Adipocyte (in vitro differentiated cells): Measurements from ENCODE around the gene ELAC2.

Source experiments
- DNase-seq: peaks from one replicate; pipeline ENCODE4 v3.0.0-alpha.2; 2015; ENCODE audit warnings: low read depth
- H3K27me3 ChIP-seq: replicated peaks from 2 replicates; pipeline ENCODE4 v1.7.0; 2013; ENCODE audit warnings: mild to moderate bottlenecking, low read length, moderate library complexity; ENCODE audit not compliant: control insufficient read depth, insufficient read depth
- H3K36me3 ChIP-seq: 2 replicates; pipeline ENCODE4 v1.7.0; 2013; ENCODE audit warnings: low read length, mild to moderate bottlenecking, moderate library complexity; ENCODE audit not compliant: control insufficient read depth, insufficient read depth, severe bottlenecking
- H3K4me1 ChIP-seq: 2 replicates; pipeline ENCODE4 v1.7.0; 2013; ENCODE audit warnings: mild to moderate bottlenecking, low read length, moderate library complexity; ENCODE audit not compliant: control insufficient read depth, insufficient read depth
- H3K4me3 ChIP-seq: 2 replicates; pipeline ENCODE4 v1.7.0; 2013; ENCODE audit warnings: mild to moderate bottlenecking, low read length, moderate library complexity
- H3K9ac ChIP-seq: 2 replicates; pipeline ENCODE4 v1.7.0; 2013; ENCODE audit warnings: mild to moderate bottlenecking, low read length, moderate library complexity
- H3K9me3 ChIP-seq: 2 replicates; pipeline ENCODE4 v1.7.0; 2013; ENCODE audit warnings: mild to moderate bottlenecking, low read length, moderate library complexity; ENCODE audit not compliant: control insufficient read depth

The ELAC2 gene

GRCh38 chr17:12996357-12996756, 21.5 kb downstream of the ELAC2 start:
- Histone ChIP-seq H3K4me3 (no peak overlapping the region), H3K36me3 (peaks cover 98% of the 10 kb centered on the region), H3K27me3 (no peaks in the 10 kb centered on the region), H3K9ac (no peak overlapping the region), H3K4me1 (no peaks in the 10 kb centered on the region), H3K9me3 (no peaks in the 10 kb centered on the region)
- no peak for DNase-seq

- no peaks in the 10 kb centered on the region for H3K4me1 ChIP-seq
- no peak overlapping the region for H3K4me3 ChIP-seq
- H3K9me3 ChIP-seq = no peaks in the 10 kb centered on the region
- H3K9ac ChIP-seq = no peak overlapping the region
- no peak for DNase-seq
- H3K36me3 ChIP-seq = peaks cover 100% of the 10 kb centered on the region
- no peaks in the 10 kb centered on the region for H3K27me3 ChIP-seq
Measured at GRCh38 chr17:12995896-12996295, 21.9 kb downstream of the ELAC2 start.

- Histone ChIP-seq H3K4me3 (no peak overlapping the region), H3K27me3 (no peaks in the 10 kb centered on the region), H3K9me3 (no peaks in the 10 kb centered on the region), H3K4me1 (no peaks in the 10 kb centered on the region), H3K36me3 (peaks cover 100% of the 10 kb centered on the region), H3K9ac (no peak overlapping the region)
- no peak for DNase-seq
Measured at GRCh38 chr17:12995106-12995895, 22.5 kb downstream of the ELAC2 start.

- DNase-seq = no peak
- Histone ChIP-seq H3K27me3 (no peaks in the 10 kb centered on the region), H3K9me3 (no peaks in the 10 kb centered on the region), H3K9ac (no peak overlapping the region), H3K4me3 (no peak overlapping the region), H3K4me1 (peaks cover 1% of the 10 kb centered on the region), H3K36me3 (peaks cover 96% of the 10 kb centered on the region)
Measured at GRCh38 chr17:12994341-12995074, 23.3 kb downstream of the ELAC2 start.

- Histone ChIP-seq H3K9me3 (no peaks in the 10 kb centered on the region), H3K27me3 (no peaks in the 10 kb centered on the region), H3K36me3 (peaks cover 87% of the 10 kb centered on the region), H3K4me3 (no peak overlapping the region), H3K4me1 (peaks cover 7% of the 10 kb centered on the region), H3K9ac (no peak overlapping the region)
- no peak for DNase-seq
Measured at GRCh38 chr17:12993631-12994030, 24.2 kb downstream of the ELAC2 start.

GRCh38 chr17:12992676-12993075, 25.2 kb downstream of the ELAC2 start:
- no peak for DNase-seq
- H3K9me3 ChIP-seq = no peaks in the 10 kb centered on the region
- peaks cover 78% of the 10 kb centered on the region for H3K36me3 ChIP-seq
- H3K27me3 ChIP-seq = no peaks in the 10 kb centered on the region
- no peak overlapping the region for H3K9ac ChIP-seq
- H3K4me3 ChIP-seq = no peak overlapping the region
- peaks cover 9% of the 10 kb centered on the region for H3K4me1 ChIP-seq

GRCh38 chr17:12990926-12991325, 26.9 kb downstream of the ELAC2 start:
- Histone ChIP-seq H3K27me3 (no peaks in the 10 kb centered on the region), H3K4me3 (no peak overlapping the region), H3K9ac (no peak overlapping the region), H3K36me3 (peaks cover 60% of the 10 kb centered on the region), H3K9me3 (no peaks in the 10 kb centered on the region), H3K4me1 (peaks cover 13% of the 10 kb centered on the region)
- no peak for DNase-seq

- Histone ChIP-seq H3K36me3 (peaks cover 53% of the 10 kb centered on the region), H3K4me1 (peaks cover 20% of the 10 kb centered on the region), H3K4me3 (no peak overlapping the region), H3K27me3 (no peaks in the 10 kb centered on the region), H3K9me3 (no peaks in the 10 kb centered on the region), H3K9ac (no peak overlapping the region)
- DNase-seq = no peak
Measured at GRCh38 chr17:12990041-12990808, 27.6 kb downstream of the ELAC2 start.

- no peaks in the 10 kb centered on the region for H3K9me3 ChIP-seq
- no peak overlapping the region for H3K9ac ChIP-seq
- H3K4me1 ChIP-seq = peaks cover 33% of the 10 kb centered on the region
- H3K36me3 ChIP-seq = peaks cover 22% of the 10 kb centered on the region
- no peaks in the 10 kb centered on the region for H3K27me3 ChIP-seq
- H3K4me3 ChIP-seq = no peak overlapping the region
- no peak for DNase-seq
Measured at GRCh38 chr17:12987120-12987519, 30.7 kb downstream of the ELAC2 start.

- peak overlapping the region; percentile 61 for H3K9ac ChIP-seq
- H3K36me3 ChIP-seq = peaks cover 8% of the 10 kb centered on the region
- H3K27me3 ChIP-seq = no peaks in the 10 kb centered on the region
- H3K4me1 ChIP-seq = peaks cover 33% of the 10 kb centered on the region
- no peaks in the 10 kb centered on the region for H3K9me3 ChIP-seq
- no peak for DNase-seq
- H3K4me3 ChIP-seq = no peak overlapping the region
Measured at GRCh38 chr17:12985431-12986293, 32.2 kb downstream of the ELAC2 start.
